OCI-LY7 (cell line): ENCODE measurements around the gene FLNB. TPM values are rescaled to one million over a fixed set of nuclear protein-coding genes. Genes with fewer than 3 reads are reported as not detected.

Source experiments
- BruUV-seq: library from RNA; stranded (reverse); fragments of 400-500 nt; replicated peaks from 2 replicates; lab custom pipeline; 2021; lab: Mats Ljungman, UMichigan
- CTCF ChIA-PET: fragments of 300-600 bp; sonication (Branson Sonifier 250); formaldehyde crosslinking; loops from one replicate; lab custom pipeline; 2022; ENCODE audit warnings: antibody characterized with exemption; ENCODE audit not compliant: unreplicated experiment; lab: Charles Lee
- POLR2A ChIA-PET: fragments of 300-600 bp; sonication (Branson Sonifier 250); formaldehyde crosslinking; loops from one replicate; lab custom pipeline; 2022; ENCODE audit warnings: antibody characterized with exemption; lab: Charles Lee
- DNase-seq: peaks from one replicate; pipeline ENCODE4 v3.0.0-alpha.2; 2015; ENCODE audit warnings: low spot score
- H2AFZ ChIP-seq: fragments of 200-600 bp; sonication (generic), shearing (Covaris generic); 2 replicates; pipeline ENCODE4 v1.6.1; 2014; ENCODE audit warnings: mild to moderate bottlenecking, antibody characterized with exemption, low read length, moderate library complexity
- H3K27ac ChIP-seq: fragments of 200-600 bp; sonication (generic); 2 replicates; pipeline ENCODE4 v1.5.1; 2014; ENCODE audit warnings: mixed run types, low read depth, mild to moderate bottlenecking, moderate library complexity, low read length, inconsistent platforms; ENCODE audit not compliant: poor library complexity, severe bottlenecking
- H3K36me3 ChIP-seq: fragments of 200-600 bp; sonication (generic); 2 replicates; pipeline ENCODE4 v1.6.1; 2014; ENCODE audit warnings: mild to moderate bottlenecking, antibody characterized with exemption, low read length, moderate library complexity, mixed read lengths; ENCODE audit not compliant: insufficient read depth
- H3K4me1 ChIP-seq: fragments of 200-600 bp; sonication (generic); 2 replicates; pipeline ENCODE4 v1.5.1; 2014; ENCODE audit warnings: mild to moderate bottlenecking, low read length; ENCODE audit not compliant: insufficient read depth, poor library complexity, severe bottlenecking
- H3K4me2 ChIP-seq: fragments of 200-600 bp; sonication (generic); 2 replicates; pipeline ENCODE4 v1.6.1; 2014; ENCODE audit warnings: mild to moderate bottlenecking, low read length
- H3K4me3 ChIP-seq: fragments of 200-600 bp; sonication (generic); 2 replicates; pipeline ENCODE4 v1.5.1; 2014; ENCODE audit warnings: mild to moderate bottlenecking, low read depth, low read length; ENCODE audit not compliant: poor library complexity, severe bottlenecking
- H3K79me2 ChIP-seq: fragments of 200-600 bp; sonication (generic); 2 replicates; pipeline ENCODE4 v1.6.1; 2016; ENCODE audit warnings: low read depth, mild to moderate bottlenecking, low read length, moderate library complexity, mixed read lengths; ENCODE audit not compliant: insufficient read depth
- H3K9me2 ChIP-seq: fragments of 200-600 bp; sonication (generic); 2 replicates; pipeline ENCODE4 v1.6.1; 2016; ENCODE audit warnings: mild to moderate bottlenecking, low read length, mixed read lengths; ENCODE audit not compliant: insufficient read depth
- H3K9me3 ChIP-seq: fragments of 200-600 bp; sonication (generic); 2 replicates; pipeline ENCODE4 v1.6.1; 2014; ENCODE audit warnings: mild to moderate bottlenecking, mixed run types, low read length, mixed read lengths
- H4K20me1 ChIP-seq: fragments of 200-600 bp; sonication (generic); 2 replicates; pipeline ENCODE4 v1.6.1; 2014; ENCODE audit warnings: mild to moderate bottlenecking, antibody characterized with exemption, low read length, moderate library complexity, mixed read lengths; ENCODE audit not compliant: insufficient read depth
- CTCF ChIP-seq: fragments of 200-600 bp; sonication (generic); conservative IDR thresholded peaks from 2 replicates; pipeline ENCODE4 v1.5.1; 2014; ENCODE audit warnings: mild to moderate bottlenecking, antibody characterized with exemption, low read length, moderate library complexity, mixed read lengths
- EZH2phosphoT487 ChIP-seq: fragments of 200-600 bp; sonication (generic); IDR thresholded peaks from 2 replicates; pipeline ENCODE4 v1.6.1; 2018; ENCODE audit warnings: low read depth, borderline replicate concordance, mild to moderate bottlenecking, mixed run types, antibody characterized with exemption, low read length, moderate library complexity, mixed read lengths
- intact Hi-C: fragments of 100-400 bp; cut with micrococcal nuclease; formaldehyde crosslinking; loops from one replicate; pipeline ENCODE4 v1.10.0; 2022; ENCODE audit not compliant: unreplicated experiment
- total RNA-seq, 2 experiments: library from RNA; depleted of rRNA in 1 of 2; stranded (reverse); fragments of >200 nt in 1 of 2; shearing (Covaris generic) in 1 of 2; gene quantifications; 2 replicates each; pipeline ENCODE4 v1.2.3, GENCODE V29; 2014 to 2022

Gene FLNB
- total RNA-seq, 2 experiments from 2014 or later = 29.9 to 39.1 TPM

GRCh38 chr3:58112185-58112535 is 103.9 kb downstream of the FLNB start:
- DNase-seq = no peak
- no peaks in the 10 kb centered on the region for H3K79me2 ChIP-seq
- H3K27ac ChIP-seq = no peak overlapping the region
- no peaks in the 10 kb centered on the region for H3K9me2 ChIP-seq
- no peaks in the 10 kb centered on the region for H3K9me3 ChIP-seq
- CTCF ChIA-PET = no interaction called here
- peaks cover 33% of the 10 kb centered on the region for H3K36me3 ChIP-seq
- H3K4me1 ChIP-seq = no peaks in the 10 kb centered on the region
- H2AFZ ChIP-seq = no peak overlapping the region
- BruUV-seq = no TSS peak
- POLR2A ChIA-PET = interaction anchor here (0.6 kb wide), 1 partner anchor 160 kb away, joined by 3 read pairs; no protein-coding TSS in a partner anchor
- TF ChIP-seq CTCF = no peak
- no peak for TF ChIP-seq EZH2phosphoT487
- intact Hi-C loops = no loop called here
- no peak overlapping the region for H3K4me3 ChIP-seq
- H3K4me2 ChIP-seq = no peak overlapping the region
- H4K20me1 ChIP-seq = no peaks in the 10 kb centered on the region

- intact Hi-C loops = no loop called here
- ChIA-PET POLR2A (no interaction called here), CTCF (no interaction called here)
- H4K20me1 ChIP-seq = no peaks in the 10 kb centered on the region
- peaks cover 19% of the 10 kb centered on the region; the same call in 1 of the 2 replicates for H3K36me3 ChIP-seq
- no peak for TF ChIP-seq CTCF
- TF ChIP-seq EZH2phosphoT487 = no peak
- no peaks in the 10 kb centered on the region for H3K9me3 ChIP-seq
- H3K4me3 ChIP-seq = no peak overlapping the region
- no peaks in the 10 kb centered on the region for H3K9me2 ChIP-seq
- H3K4me2 ChIP-seq = no peak overlapping the region
- no peak for DNase-seq
- no peaks in the 10 kb centered on the region for H3K4me1 ChIP-seq
- no TSS peak for BruUV-seq
- H3K79me2 ChIP-seq = no peaks in the 10 kb centered on the region
- H3K27ac ChIP-seq = no peak overlapping the region
- H2AFZ ChIP-seq = no peak overlapping the region
These were observed 107.0 kb downstream of the FLNB start for GRCh38 chr3:58115175-58115574.

DNA sequence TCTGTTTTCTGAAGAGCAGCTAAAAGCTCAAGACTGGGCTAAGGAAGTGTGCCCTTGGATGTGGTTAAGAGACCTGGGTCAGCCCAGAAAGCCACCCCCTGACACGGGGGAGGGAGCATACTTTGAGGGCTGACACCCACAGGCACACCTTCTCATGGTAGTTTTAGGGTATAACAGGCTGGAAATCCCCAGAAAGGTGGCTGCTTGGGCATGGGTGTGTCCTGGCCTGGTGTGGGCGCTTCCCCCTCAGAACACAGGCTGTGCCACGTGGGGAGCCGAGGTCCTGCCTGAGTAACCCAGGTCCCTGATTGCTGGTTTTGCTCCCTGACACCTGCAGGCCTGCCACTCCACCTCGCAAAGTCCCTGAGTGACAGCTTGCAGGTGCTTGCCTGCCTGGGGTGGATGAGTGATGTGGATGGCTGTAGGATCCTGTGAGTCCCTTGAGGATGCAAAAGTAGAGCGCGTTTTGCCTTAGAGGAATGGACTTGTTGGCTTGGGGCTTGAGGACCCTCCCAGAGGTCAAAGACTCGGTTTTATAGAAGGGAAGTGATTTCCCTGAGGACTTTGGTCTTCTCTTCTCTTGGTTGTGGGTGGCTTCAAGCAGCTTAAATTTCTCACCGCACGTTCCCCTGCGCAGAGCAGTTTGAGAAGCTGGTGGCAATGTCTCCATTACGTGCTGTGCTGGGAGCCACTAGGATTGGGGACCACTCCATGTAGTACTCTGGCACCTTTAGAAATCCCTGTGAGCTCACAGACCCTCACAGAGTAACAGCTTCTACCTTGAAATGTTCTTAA is 108.1 kb downstream of the FLNB start:
- Histone ChIP-seq H3K4me1 (no peaks in the 10 kb centered on the region), H3K9me2 (no peaks in the 10 kb centered on the region), H3K36me3 (peaks cover 24% of the 10 kb centered on the region; the same call in 1 of the 2 replicates), H3K4me3 (no peak overlapping the region), H4K20me1 (no peaks in the 10 kb centered on the region), H3K9me3 (no peaks in the 10 kb centered on the region), H3K79me2 (no peaks in the 10 kb centered on the region), H3K4me2 (no peak overlapping the region), H2AFZ (no peak overlapping the region), H3K27ac (no peak overlapping the region)
- BruUV-seq = no TSS peak
- CTCF ChIA-PET = no interaction called here
- peak; percentile 15 for DNase-seq
- POLR2A ChIA-PET = no interaction called here
- intact Hi-C loops = no loop called here
- TF ChIP-seq EZH2phosphoT487 (no peak), CTCF (no peak)
